GM12878 (cell line): ENCODE data around the gene MBD6. TPM values are rescaled to one million over a fixed set of nuclear protein-coding genes. Genes with fewer than 3 reads are reported as not detected.

Experiments
- CBX3 ChIP-seq: fragments of 200-600 bp; sonication (generic); IDR thresholded peaks from 2 replicates; pipeline ENCODE4 v1.6.1; 2016; ENCODE audit warnings: low read depth, borderline replicate concordance
- DPF2 ChIP-seq: fragments of 450-650 bp; IDR thresholded peaks from 2 replicates; pipeline ENCODE4 v1.6.1; 2017; ENCODE audit warnings: mild to moderate bottlenecking
- GATAD2B ChIP-seq: fragments of 450-650 bp; conservative IDR thresholded peaks from 2 replicates; pipeline ENCODE4 v1.6.1; 2017; ENCODE audit warnings: low read depth, mild to moderate bottlenecking, moderate library complexity
- IRF3 ChIP-seq: fragments of 450-650 bp; IDR thresholded peaks from 2 replicates; pipeline ENCODE4 v1.6.1; 2014; ENCODE audit warnings: mild to moderate bottlenecking
- IRF5 ChIP-seq: fragments of 450-650 bp; IDR thresholded peaks from 2 replicates; pipeline ENCODE4 v1.6.1; 2017; ENCODE audit warnings: borderline replicate concordance
- KLF5 ChIP-seq: fragments of 450-650 bp; IDR thresholded peaks from 2 replicates; pipeline ENCODE4 v1.6.1; 2014; ENCODE audit warnings: mild to moderate bottlenecking; ENCODE audit not compliant: partially characterized antibody
- NBN ChIP-seq: fragments of 450-650 bp; IDR thresholded peaks from 2 replicates; pipeline ENCODE4 v1.6.1; 2016
- RCOR1 ChIP-seq: conservative IDR thresholded peaks from 2 replicates; pipeline ENCODE4 v1.6.1; 2012; ENCODE audit warnings: low read depth, low read length, improper control_type of control experiment
- RELB ChIP-seq: fragments of 450-650 bp; IDR thresholded peaks from 2 replicates; pipeline ENCODE4 v1.6.1; 2017; ENCODE audit warnings: low read depth, mild to moderate bottlenecking, moderate library complexity
- RUNX3 ChIP-seq: IDR thresholded peaks from 2 replicates; pipeline ENCODE4 v1.6.1; 2012; ENCODE audit warnings: low read length, inconsistent platforms
- SRF ChIP-seq, 2 experiments: IDR thresholded peaks; 2 replicates each; pipeline ENCODE4 v1.6.1; 2011; ENCODE audit warnings: low read depth in 2 of 2, low read length in 2 of 2, mild to moderate bottlenecking in 1 of 2, moderate library complexity in 1 of 2
- TARDBP ChIP-seq: IDR thresholded peaks from 2 replicates; pipeline ENCODE4 v1.6.1; 2016; ENCODE audit warnings: borderline replicate concordance
- ZBTB11 ChIP-seq: fragments of 450-650 bp; formaldehyde crosslinking; IDR thresholded peaks from 2 replicates; pipeline ENCODE4 v1.5.0; 2022; ENCODE audit warnings: mild to moderate bottlenecking, missing genetic modification characterization
- ZNF207 ChIP-seq: fragments of 450-650 bp; IDR thresholded peaks from 2 replicates; pipeline ENCODE4 v1.6.1; 2014; ENCODE audit warnings: antibody characterized with exemption, mild to moderate bottlenecking, borderline replicate concordance
- ZNF622 ChIP-seq: fragments of 450-650 bp; IDR thresholded peaks from 2 replicates; pipeline ENCODE4 v1.6.1; 2017; ENCODE audit warnings: mild to moderate bottlenecking, inconsistent platforms
- ZSCAN29 ChIP-seq: fragments of 450-650 bp; IDR thresholded peaks from 2 replicates; pipeline ENCODE4 v1.6.1; 2017; ENCODE audit warnings: mild to moderate bottlenecking, moderate library complexity
- polyA plus RNA-seq, 11 experiments: library from polyadenylated mRNA; depleted of rRNA in 4 of 11; unstranded in 6 of 11; stranded (reverse) in 5 of 11; fragments of >200 nt; fragmentation: Nextera tagmentation in 4 of 11; fragmentation: Illumina TruSeq in 1 of 11; extraction: Ambion mirVana in 4 of 11; extraction: Trizol in 1 of 11; gene quantifications; 1 replicate in 1 of 11; 2 replicates in 10 of 11; pipeline versions ENCODE4 v1.2.1 to v1.2.3, GENCODE V29; 2011 to 2016; ENCODE audit warnings: inconsistent platforms in 2 of 11, missing spikeins in 2 of 11, low read depth in 1 of 11
- total RNA-seq, 4 experiments: library from RNA; depleted of rRNA in 3 of 4; stranded (reverse); fragments of >200 nt in 3 of 4; fragmentation: Illumina TruSeq in 1 of 4; extraction: Trizol in 1 of 4; gene quantifications; 2 replicates each; pipeline versions ENCODE4 v1.2.1 to v1.2.3, GENCODE V29; 2013 to 2021
- TF ChIP-seq, protein P1 (sequence below): fragments of 450-650 bp; IDR thresholded peaks from 2 replicates; pipeline ENCODE4 v1.6.1; 2018; ENCODE audit warnings: borderline replicate concordance, mild to moderate bottlenecking; ENCODE audit not compliant: partially characterized antibody
- TF ChIP-seq, protein P2 (sequence below): IDR thresholded peaks from 2 replicates; pipeline ENCODE4 v1.6.1; 2011; ENCODE audit warnings: low read depth, mild to moderate bottlenecking, low read length, moderate library complexity, borderline replicate concordance; ENCODE audit errors: extremely low read depth

MBD6 gene
- total and polyA plus RNA-seq, 10 of the 15 experiments (the other 5 are each of a cell fraction or from before 2014, with no cell fraction given) = 1.5 to 52.7 (median 6.8) TPM

- TF ChIP-seq ZBTB11 (CRISPR knock-in tag) (no peak), SRF (IDR thresholded peaks at IDR 0.05; ENCODE audit: low read depth in 2 of 2, low read length in 2 of 2) (no peak), NBN (peak; percentile 85), ZSCAN29 (no peak), RCOR1 (no peak), ZNF622 (no peak), TARDBP (no peak), KLF5 (no peak), IRF3 (no peak), GATAD2B (0 out of 2 replicates have a peak, but pooled peaks have one; percentile 42), DPF2 (peak; percentile 74; the same call in 1 of the 2 replicates), RELB (peak; percentile 79), CBX3 (no peak), ZNF207 (peak; percentile 86; the same call in 1 of the 2 replicates), RUNX3 (peak; percentile 68), IRF5 (no peak)
- TF ChIP-seq, protein P1, sequence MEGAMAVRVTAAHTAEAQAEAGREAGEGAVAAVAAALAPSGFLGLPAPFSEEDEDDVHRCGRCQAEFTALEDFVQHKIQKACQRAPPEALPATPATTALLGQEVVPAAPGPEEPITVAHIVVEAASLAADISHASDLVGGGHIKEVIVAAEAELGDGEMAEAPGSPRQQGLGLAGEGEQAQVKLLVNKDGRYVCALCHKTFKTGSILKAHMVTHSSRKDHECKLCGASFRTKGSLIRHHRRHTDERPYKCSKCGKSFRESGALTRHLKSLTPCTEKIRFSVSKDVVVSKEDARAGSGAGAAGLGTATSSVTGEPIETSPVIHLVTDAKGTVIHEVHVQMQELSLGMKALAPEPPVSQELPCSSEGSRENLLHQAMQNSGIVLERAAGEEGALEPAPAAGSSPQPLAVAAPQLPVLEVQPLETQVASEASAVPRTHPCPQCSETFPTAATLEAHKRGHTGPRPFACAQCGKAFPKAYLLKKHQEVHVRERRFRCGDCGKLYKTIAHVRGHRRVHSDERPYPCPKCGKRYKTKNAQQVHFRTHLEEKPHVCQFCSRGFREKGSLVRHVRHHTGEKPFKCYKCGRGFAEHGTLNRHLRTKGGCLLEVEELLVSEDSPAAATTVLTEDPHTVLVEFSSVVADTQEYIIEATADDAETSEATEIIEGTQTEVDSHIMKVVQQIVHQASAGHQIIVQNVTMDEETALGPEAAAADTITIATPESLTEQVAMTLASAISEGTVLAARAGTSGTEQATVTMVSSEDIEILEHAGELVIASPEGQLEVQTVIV = no peak
- TF ChIP-seq, protein P2, sequence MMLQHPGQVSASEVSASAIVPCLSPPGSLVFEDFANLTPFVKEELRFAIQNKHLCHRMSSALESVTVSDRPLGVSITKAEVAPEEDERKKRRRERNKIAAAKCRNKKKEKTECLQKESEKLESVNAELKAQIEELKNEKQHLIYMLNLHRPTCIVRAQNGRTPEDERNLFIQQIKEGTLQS = no peak
Observed at GRCh38 chr12:57522011-57522886, at the start of gene MBD6 (continued).
